H1 (cell line): ENCODE results near the gene ADCY3. TPM values are rescaled to one million over a fixed set of nuclear protein-coding genes. Genes with fewer than 3 reads are reported as not detected.

Experiments
- CTCF ChIA-PET: fragments of 300-600 bp; sonication (Branson Sonifier 250); formaldehyde crosslinking; loops from one replicate; lab custom pipeline; 2021; ENCODE audit not compliant: partially characterized antibody; lab: Charles Lee
- POLR2A ChIA-PET: fragments of 300-600 bp; sonication (Branson Sonifier 250); formaldehyde crosslinking; loops from one replicate; lab custom pipeline; 2021; ENCODE audit warnings: inconsistent platforms; ENCODE audit not compliant: partially characterized antibody; lab: Charles Lee
- DNase-seq, 2 experiments: peaks; one replicate each; pipeline versions ENCODE4 v3.0.0 to v3.0.0-alpha.2; 2010 to 2022; ENCODE audit warnings: low spot score in 2 of 2, low read depth in 1 of 2, mixed read lengths in 1 of 2
- FAIRE-seq: peaks from 2 replicates; lab custom pipeline; 2011; peaks lifted over from hg19 to GRCh38; lab: Jason Lieb, UNC
- H2AFZ ChIP-seq: 2 replicates; pipeline ENCODE4 v1.8.1; 2012; ENCODE audit warnings: low read length, inconsistent platforms
- H2AK5ac ChIP-seq: 2 replicates; pipeline ENCODE4 v1.6.1; 2013; ENCODE audit warnings: low read depth, low read length
- H2BK120ac ChIP-seq: replicated peaks from 2 replicates; pipeline ENCODE3; 2013; ENCODE audit warnings: low read depth, low read length, inconsistent platforms
- H2BK12ac ChIP-seq: 2 replicates; pipeline ENCODE4 v1.6.1; 2013; ENCODE audit warnings: low read depth, low read length
- H2BK15ac ChIP-seq: 2 replicates; pipeline ENCODE4 v1.6.1; 2013; ENCODE audit warnings: low read length
- H2BK20ac ChIP-seq: 2 replicates; pipeline ENCODE4 v1.6.1; 2013; ENCODE audit warnings: low read length
- H2BK5ac ChIP-seq: 2 replicates; pipeline ENCODE4 v1.6.1; 2013; ENCODE audit warnings: low read depth, low read length
- H3K14ac ChIP-seq: 2 replicates; pipeline ENCODE4 v1.6.1; 2013; ENCODE audit warnings: inconsistent platforms; ENCODE audit not compliant: insufficient read length
- H3K18ac ChIP-seq: 2 replicates; pipeline ENCODE4 v1.6.1; 2013; ENCODE audit warnings: low read length; ENCODE audit errors: extremely low read depth
- H3K23ac ChIP-seq: 2 replicates; pipeline ENCODE4 v1.6.1; 2013; ENCODE audit warnings: inconsistent platforms; ENCODE audit not compliant: insufficient read length
- H3K23me2 ChIP-seq: 2 replicates; pipeline ENCODE4 v1.6.1; 2013; ENCODE audit warnings: low read depth, low read length
- H3K27ac ChIP-seq: 2 replicates; pipeline ENCODE4 v1.6.1; 2011; ENCODE audit warnings: low read depth, low read length, inconsistent platforms
- H3K27me3 ChIP-seq, 4 experiments: replicated peaks in 1 of 4; 1 replicate in 1 of 4; 2 replicates in 3 of 4; pipeline versions ENCODE4 v1.6.1 to v1.8.1; 2011 to 2013; ENCODE audit warnings: low read length in 3 of 4, mild to moderate bottlenecking in 3 of 4, inconsistent platforms in 2 of 4, mixed read lengths in 2 of 4, moderate library complexity in 1 of 4; ENCODE audit not compliant: control insufficient read depth in 3 of 4, insufficient read depth in 3 of 4; ENCODE audit errors: extremely low read depth in 1 of 4
- H3K36me3 ChIP-seq, 4 experiments: 2 replicates each; pipeline versions ENCODE4 v1.6.1 to v1.8.1; 2011 to 2013; ENCODE audit warnings: mild to moderate bottlenecking in 4 of 4, low read length in 3 of 4, moderate library complexity in 2 of 4, control low read depth in 1 of 4, inconsistent platforms in 1 of 4; ENCODE audit not compliant: insufficient read depth in 4 of 4, control insufficient read depth in 2 of 4
- H3K4ac ChIP-seq: replicated peaks from 2 replicates; pipeline ENCODE3; 2013; ENCODE audit warnings: low read length, low read depth, mixed read lengths, inconsistent platforms; ENCODE audit not compliant: insufficient read length
- H3K4me1 ChIP-seq, 4 experiments: replicated peaks in 1 of 4; 1 replicate in 1 of 4; 2 replicates in 3 of 4; pipeline versions ENCODE4 v1.6.1 to v1.8.1; 2011 to 2013; ENCODE audit warnings: low read length in 3 of 4, inconsistent platforms in 2 of 4, mixed read lengths in 1 of 4; ENCODE audit not compliant: insufficient read depth in 4 of 4, control insufficient read depth in 3 of 4
- H3K4me2 ChIP-seq, 2 experiments: 2 replicates each; pipeline versions ENCODE4 v1.6.1 to v1.8.1; 2011 to 2013; ENCODE audit warnings: low read depth in 2 of 2, low read length in 2 of 2, control low read depth in 1 of 2, inconsistent platforms in 1 of 2, mild to moderate bottlenecking in 1 of 2; ENCODE audit not compliant: insufficient read depth in 1 of 2
- H3K4me3 ChIP-seq, 4 experiments: fragments of 200-600, 300-600 bp in 1 of 4; sonication (generic), shearing (Covaris generic), sonication (Bioruptor Twin) in 1 of 4; 2 replicates each; pipeline versions ENCODE4 v1.5.1 to v1.8.1; 2011 to 2016; ENCODE audit warnings: low read length in 4 of 4, low read depth in 3 of 4, control low read depth in 2 of 4, inconsistent platforms in 2 of 4, mild to moderate bottlenecking in 2 of 4, mixed read lengths in 1 of 4, moderate library complexity in 1 of 4; ENCODE audit not compliant: insufficient read depth in 2 of 4; ENCODE audit errors: extremely low read depth in 1 of 4
- H3K56ac ChIP-seq: replicated peaks from 2 replicates; pipeline ENCODE3; 2013; ENCODE audit warnings: low read depth, mild to moderate bottlenecking, mixed read lengths, low read length, inconsistent platforms; ENCODE audit not compliant: insufficient read length
- H3K79me1 ChIP-seq: 2 replicates; pipeline ENCODE4 v1.6.1; 2013; ENCODE audit warnings: low read depth, low read length, control low read depth
- H3K79me2 ChIP-seq, 2 experiments: 2 replicates each; pipeline versions ENCODE4 v1.6.1 to v1.8.1; 2012 to 2013; ENCODE audit warnings: low read length in 2 of 2, mild to moderate bottlenecking in 2 of 2, inconsistent platforms in 1 of 2; ENCODE audit not compliant: insufficient read depth in 2 of 2, control insufficient read depth in 1 of 2
- H3K9ac ChIP-seq, 4 experiments: replicated peaks in 1 of 4; 1 replicate in 1 of 4; 2 replicates in 3 of 4; pipeline versions ENCODE4 v1.6.1 to v1.8.1; 2011 to 2013; ENCODE audit warnings: low read depth in 3 of 4, low read length in 3 of 4, control low read depth in 2 of 4, mild to moderate bottlenecking in 2 of 4, moderate library complexity in 2 of 4, inconsistent platforms in 1 of 4; ENCODE audit errors: extremely low read depth in 1 of 4
- H3K9me3 ChIP-seq, 2 experiments: 2 replicates each; pipeline versions ENCODE4 v1.6.1 to v1.8.1; 2012 to 2013; ENCODE audit warnings: mild to moderate bottlenecking in 2 of 2, moderate library complexity in 2 of 2, control low read depth in 1 of 2, inconsistent platforms in 1 of 2, low read depth in 1 of 2, low read length in 1 of 2, mixed read lengths in 1 of 2; ENCODE audit not compliant: insufficient read depth in 2 of 2
- H4K20me1 ChIP-seq, 2 experiments: replicated peaks in 1 of 2; 2 replicates each; pipeline versions ENCODE3 to v1.8.1; 2011 to 2013; ENCODE audit warnings: inconsistent platforms in 2 of 2, low read length in 2 of 2, mild to moderate bottlenecking in 1 of 2; ENCODE audit not compliant: insufficient read depth in 2 of 2, control insufficient read depth in 1 of 2
- H4K5ac ChIP-seq: 2 replicates; pipeline ENCODE4 v1.6.1; 2013; ENCODE audit warnings: low read length, low read depth, mixed read lengths, inconsistent platforms; ENCODE audit not compliant: insufficient read length
- H4K8ac ChIP-seq: 2 replicates; pipeline ENCODE4 v1.8.0; 2013; ENCODE audit warnings: mild to moderate bottlenecking, moderate library complexity, low read length, inconsistent platforms; ENCODE audit not compliant: insufficient read depth; ENCODE audit errors: extremely low read depth
- H4K91ac ChIP-seq: replicated peaks from 2 replicates; pipeline ENCODE3; 2013; ENCODE audit warnings: low read length, mixed read lengths, inconsistent platforms; ENCODE audit not compliant: insufficient read length
- CBX5 ChIP-seq: fragments of 300-800, 300-1000 bp; sonication (generic); IDR thresholded peaks from 2 replicates; pipeline ENCODE4 v1.7.1; 2016; ENCODE audit warnings: antibody characterized with exemption, low read length, low read depth
- CBX8 ChIP-seq: fragments of 300-800, 300-1000 bp; sonication (generic); IDR thresholded peaks from 2 replicates; pipeline ENCODE4 v1.7.1; 2016; ENCODE audit warnings: low read depth, low read length, borderline replicate concordance
- GTF2F1 ChIP-seq: IDR thresholded peaks from 2 replicates; pipeline ENCODE4 v1.6.1; 2012; ENCODE audit warnings: low read depth, low read length, improper control_type of control experiment, borderline replicate concordance
- SIX5 ChIP-seq: IDR thresholded peaks from 2 replicates; pipeline ENCODE4 v1.6.1; 2011; ENCODE audit warnings: mild to moderate bottlenecking, low read depth, low read length
- WGBS, 2 experiments: shearing (Covaris generic) in 1 of 2; methylation state at CpG; one replicate each; pipeline versions ENCODE4 v1.1.6 to v1.1.7; 2013 to 2015; ENCODE audit warnings: low lambda C conversion rate in 2 of 2, mixed read lengths in 2 of 2, inconsistent platforms in 1 of 2, low coverage in 1 of 2, missing lambda C conversion rate in 1 of 2; ENCODE audit not compliant: insufficient replicate concordance in 2 of 2, insufficient coverage in 1 of 2, insufficient read length in 1 of 2; ENCODE audit errors: extremely low coverage in 1 of 2, missing lambda C conversion rate in 1 of 2; 5-methylcytosine and 5-hydroxymethylcytosine counted together
- polyA plus RNA-seq, 7 experiments: library from polyadenylated mRNA; depleted of rRNA in 3 of 7; stranded (reverse) in 5 of 7; unstranded in 2 of 7; fragments of >200 nt in 5 of 7; fragments of 200-250 nt in 2 of 7; gene quantifications; 1 replicate in 5 of 7; 2 replicates in 1 of 7; 4 replicates in 1 of 7; pipeline versions ENCODE4 v1.2.1 to v1.2.3, GENCODE V29; 2011 to 2013; ENCODE audit warnings: missing spikeins in 2 of 7, mixed read lengths in 2 of 7
- total RNA-seq: library from RNA; stranded (reverse); fragmentation: NEBNext Ultra II Directional; extraction: Animal tissue kit (Norgen Biotek cat#: 25700); gene quantifications from 2 replicates; pipeline ENCODE4 v1.2.1, GENCODE V29; 2021

ADCY3 gene
- total and polyA plus RNA-seq, 2 of the 8 experiments (the other 6 are each of a cell fraction or from before 2014, with no cell fraction given) = 45.1 to 52.9 TPM

DNA sequence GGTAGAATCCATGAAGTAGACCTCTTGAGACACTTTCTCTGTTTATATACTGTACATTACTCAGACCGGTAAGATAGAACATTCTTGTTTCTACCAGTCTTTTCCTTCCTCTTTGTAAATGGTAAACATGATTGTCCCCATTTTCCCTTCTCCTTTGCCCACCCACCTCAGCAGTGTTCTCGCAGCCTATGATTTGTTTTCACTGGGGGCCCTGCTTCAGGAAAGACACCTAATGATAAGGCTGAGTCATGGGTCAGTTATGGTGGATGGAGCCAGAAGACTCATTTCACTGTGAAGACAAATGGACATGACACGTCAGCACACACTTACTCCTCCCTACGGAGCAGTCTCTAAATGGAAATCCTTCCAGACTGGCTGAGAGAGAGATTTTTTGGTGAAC is 103.2 kb downstream of the ADCY3 start:
- no peak overlapping the region for H2AK5ac ChIP-seq
- FAIRE-seq = no peak
- no peak overlapping the region for H3K23ac ChIP-seq
- no peak overlapping the region for H2BK5ac ChIP-seq
- ChIA-PET CTCF (interaction anchor here (0.6 to 1.3 kb wide), 3 partner anchors 11 to 454 kb away, joined by 3 to 4 read pairs (median 3); no protein-coding TSS in a partner anchor), POLR2A (interaction anchor here (1.1 kb wide), 1 partner anchor 24 kb away, joined by 3 read pairs; no protein-coding TSS in a partner anchor)
- no peak overlapping the region for H4K5ac ChIP-seq
- H3K9ac ChIP-seq = no peak overlapping the region
- DNase-seq = peak in 1 of 2 experiments; percentile 16
- no peak overlapping the region for H2BK20ac ChIP-seq
- H2BK15ac ChIP-seq = no peak overlapping the region
- no peak overlapping the region for H2BK12ac ChIP-seq
- peaks cover 0 to 33% of the 10 kb centered on the region in 2 experiments; a peak in 3 of 4 replicates for H3K79me2 ChIP-seq
- no peak overlapping the region for H3K18ac ChIP-seq
- no peak overlapping the region for H3K14ac ChIP-seq
- H3K79me1 ChIP-seq = peaks cover 12% of the 10 kb centered on the region; the same call in 1 of the 2 replicates
- peaks cover 25 to 76% (median 53%) of the 10 kb centered on the region in 4 experiments for H3K36me3 ChIP-seq
- TF ChIP-seq GTF2F1 (no peak), CBX8 (no peak), SIX5 (no peak), CBX5 (no peak)
- H3K27ac ChIP-seq = no peak overlapping the region
- H3K23me2 ChIP-seq = no peaks in the 10 kb centered on the region
- H3K4ac ChIP-seq = no peak overlapping the region
- peaks cover 12 to 17% of the 10 kb centered on the region in 2 experiments for H4K20me1 ChIP-seq
- H3K56ac ChIP-seq = no peak overlapping the region
- no peak overlapping the region for H4K91ac ChIP-seq
- H2BK120ac ChIP-seq = no peak overlapping the region
- no peak overlapping the region for H4K8ac ChIP-seq
- H3K9me3 ChIP-seq = no peaks in the 10 kb centered on the region
- H3K4me3 ChIP-seq = no peak overlapping the region
- H2AFZ ChIP-seq = no peak overlapping the region
- WGBS, 2 experiments = 92% methylated on average over 4 of the region's 4 CpGs; no CpG with 5 or more reads in 1 of the 2 experiments
- H3K27me3 ChIP-seq = no peaks in the 10 kb centered on the region
- H3K4me2 ChIP-seq = no peak overlapping the region
- peaks cover 9 to 16% (median 13%) of the 10 kb centered on the region in 4 experiments for H3K4me1 ChIP-seq
